ENCODE measurements around the gene CFAP251.

CFAP251 gene

DNA sequence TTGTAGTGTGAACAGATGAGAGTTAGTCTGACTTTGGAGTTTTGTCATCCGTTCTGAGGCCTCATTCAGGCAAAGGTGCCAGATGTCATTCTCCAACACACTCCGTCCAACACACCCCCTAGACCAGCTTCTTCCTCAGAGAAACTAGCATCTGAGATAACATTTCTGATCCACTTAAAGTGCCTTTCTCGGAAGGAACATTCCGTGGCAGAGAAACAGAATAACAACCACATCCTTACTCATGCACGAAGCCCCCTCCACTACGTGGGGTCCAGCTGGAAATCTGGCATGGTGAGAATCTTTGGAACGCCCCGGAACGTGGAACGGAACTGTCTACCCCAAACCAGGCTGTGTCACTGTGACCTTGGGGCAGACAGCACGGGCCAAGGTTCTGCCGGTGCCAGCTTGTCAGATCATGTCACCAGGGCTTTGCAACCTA, 86.3 kb downstream of the CFAP251 start:
- DNase-seq = no peak

DNA sequence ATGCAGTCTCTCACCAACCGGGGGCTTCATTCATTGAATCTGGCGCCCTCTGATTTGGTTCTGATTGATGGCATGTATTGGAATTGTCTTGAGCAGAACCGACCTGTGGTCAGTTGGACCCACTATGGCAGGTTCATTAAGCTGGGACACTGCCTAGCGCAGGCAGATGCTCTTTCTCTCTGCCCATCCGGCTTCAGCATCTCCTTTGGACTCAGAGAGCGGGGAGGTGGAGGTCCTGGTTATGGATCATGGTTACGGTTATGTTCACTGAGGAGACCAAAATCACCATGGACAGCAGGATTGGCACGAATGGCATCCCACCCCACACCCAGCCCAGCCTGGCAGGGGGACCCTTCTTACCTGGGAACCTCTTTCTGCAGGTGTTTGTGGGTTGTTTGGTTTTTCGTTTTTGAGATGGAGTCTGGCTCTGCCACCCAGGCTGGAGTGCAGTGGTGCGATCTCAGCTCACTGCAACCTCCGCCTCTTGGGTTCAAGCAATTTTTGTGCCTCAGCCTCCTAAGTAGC, 86.9 kb downstream of the CFAP251 start:
- DNase-seq = no peak

DNA sequence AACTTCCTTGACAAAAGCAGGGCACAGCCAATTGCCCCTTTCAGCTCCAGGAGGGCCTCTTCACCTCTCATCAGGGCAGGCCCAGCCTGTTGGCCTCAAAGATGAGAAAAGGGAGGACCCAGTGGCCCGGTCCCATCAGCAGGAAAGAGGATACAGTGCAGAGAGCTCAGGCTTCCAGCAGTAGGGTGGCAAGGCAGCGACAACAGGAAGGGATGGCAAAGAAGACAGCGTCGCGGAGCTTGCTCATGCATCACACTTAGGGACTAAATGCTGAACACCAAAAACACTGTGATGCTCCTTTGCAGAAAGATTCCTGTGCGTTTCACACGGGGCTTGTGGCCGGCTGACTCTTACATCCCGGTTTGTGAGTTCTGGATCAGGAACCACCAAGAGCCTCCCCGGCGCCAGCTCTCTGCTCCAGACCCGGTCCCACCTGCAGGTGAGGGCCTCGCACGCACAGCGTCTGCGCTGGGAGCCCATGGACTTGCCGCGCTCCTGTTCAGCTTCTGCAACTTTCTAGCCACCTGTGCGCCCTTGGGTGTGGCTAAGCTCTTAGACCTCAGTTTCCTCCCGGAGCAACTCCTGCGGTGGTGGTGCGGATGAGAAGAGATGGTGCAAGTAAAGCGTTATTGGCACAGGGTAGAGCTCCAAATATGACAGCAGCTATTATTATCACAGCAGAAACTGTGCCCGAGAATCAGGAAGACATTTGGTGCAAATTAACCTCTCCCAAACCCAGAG, 88.0 kb downstream of the CFAP251 start:
- DNase-seq = no peak

DNA sequence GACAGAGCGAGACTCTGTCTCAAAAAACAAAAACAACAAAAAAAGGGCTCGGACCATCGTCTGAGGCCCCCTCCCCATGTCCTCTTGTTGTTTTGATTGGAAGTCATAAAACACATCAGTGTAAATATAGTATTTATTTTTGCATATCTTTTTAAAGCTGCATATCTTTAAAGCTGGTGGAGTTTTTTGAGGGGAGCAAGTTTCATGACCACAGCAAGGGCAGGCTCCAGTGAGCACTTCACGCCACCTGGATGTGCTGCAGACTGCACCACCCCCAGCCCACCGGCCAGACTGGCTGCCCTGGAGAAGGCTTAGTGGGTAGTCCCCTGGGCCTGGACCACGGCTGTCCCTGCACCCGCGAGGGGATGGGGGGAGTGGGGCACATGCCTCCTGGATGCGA, 91.3 kb downstream of the CFAP251 start:
- no peak for DNase-seq

DNA sequence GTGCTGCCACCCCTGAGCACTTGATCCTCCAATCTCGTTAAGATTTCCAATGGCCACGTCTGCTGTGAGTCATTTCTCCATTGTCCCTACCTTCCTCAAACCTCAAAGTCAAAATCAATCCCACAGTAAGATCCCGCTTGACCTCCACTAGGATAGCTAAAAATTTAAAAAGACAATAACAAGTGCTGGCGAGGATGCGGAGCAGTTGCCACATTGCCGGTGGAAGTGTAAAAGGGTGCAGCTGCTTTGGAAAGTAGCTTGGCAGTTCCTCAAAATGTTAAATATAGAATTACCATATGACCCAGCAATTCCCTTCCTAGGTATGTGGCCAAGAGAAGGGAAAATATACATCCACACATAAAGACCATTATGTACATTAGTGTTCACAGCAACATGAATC, 93.8 kb downstream of the CFAP251 start:
- no peak for DNase-seq

DNA sequence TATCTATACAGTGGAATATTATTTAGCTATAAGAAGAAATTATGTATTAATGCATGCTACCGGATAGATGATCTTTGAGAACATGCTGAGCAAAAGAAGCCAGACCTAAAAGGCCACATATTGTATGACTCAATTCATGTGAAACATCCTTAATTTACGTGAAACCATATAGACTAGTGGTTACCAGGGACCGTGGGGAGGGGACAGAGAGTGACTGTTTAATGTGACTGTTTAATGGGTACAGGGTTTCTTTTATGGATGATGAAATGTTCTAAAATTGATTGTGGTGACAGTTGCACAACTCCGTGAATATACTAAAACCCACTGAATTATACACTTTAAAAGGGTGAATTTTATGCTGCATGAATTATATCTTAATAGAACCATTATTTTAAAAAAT, 94.7 kb downstream of the CFAP251 start:
- DNase-seq = no peak

DNA sequence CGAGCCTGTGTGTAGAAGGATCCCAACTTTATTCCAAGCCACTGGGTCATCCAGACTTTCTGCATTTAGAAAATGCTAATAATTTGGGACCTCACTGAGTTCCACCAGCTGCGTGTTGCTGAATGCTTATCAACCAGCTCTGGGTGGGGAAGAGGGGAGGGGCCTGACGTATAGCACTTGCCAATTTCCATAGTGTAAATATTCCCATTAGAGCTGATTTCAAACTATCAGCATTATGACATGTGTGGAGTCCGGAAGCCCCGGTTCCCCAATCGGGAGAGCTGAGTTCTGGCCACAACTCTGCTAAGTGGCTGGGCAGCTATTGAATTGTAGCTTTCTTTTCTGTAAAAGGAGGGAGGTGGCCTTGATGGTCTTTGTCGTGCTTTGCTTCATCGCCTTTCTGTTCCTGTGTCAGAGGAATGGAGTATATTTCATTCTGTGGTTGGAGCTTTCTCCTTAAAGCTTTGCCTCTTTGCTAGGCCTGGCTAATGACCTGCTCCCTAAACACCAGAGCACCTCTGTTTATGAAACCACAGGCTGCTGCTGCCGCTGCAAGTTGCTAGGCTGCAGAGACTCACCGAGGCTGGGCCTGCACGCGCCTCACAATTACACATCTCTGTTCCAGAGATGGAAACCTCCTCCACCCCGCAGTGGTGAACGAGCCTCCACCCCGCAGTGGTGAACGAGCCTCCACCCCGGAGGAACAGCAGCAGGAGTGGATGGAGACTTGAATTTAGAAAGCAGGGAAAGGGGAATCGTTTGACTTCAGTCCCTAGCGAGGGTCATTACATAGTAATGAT, 95.6 kb downstream of the CFAP251 start:
- no peak for DNase-seq

DNA sequence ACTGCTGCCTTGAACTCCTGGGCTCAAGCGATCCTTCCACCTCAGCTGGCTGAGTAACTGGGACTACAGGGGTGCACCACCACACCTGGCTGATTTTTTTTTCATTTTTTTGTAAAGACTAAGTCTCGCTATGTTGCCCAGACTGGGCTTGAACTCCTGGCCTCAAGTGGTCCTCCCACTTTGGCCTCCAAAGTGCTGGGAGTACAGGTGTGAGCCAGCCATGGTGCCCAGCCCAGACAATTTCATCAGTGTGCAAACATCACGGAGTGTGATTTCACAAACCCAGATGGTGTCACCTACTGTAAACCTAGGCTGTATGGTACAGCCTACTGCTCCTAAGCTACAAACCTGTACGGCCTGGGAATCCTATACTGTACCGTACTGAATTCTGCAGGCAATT, 96.4 kb downstream of the CFAP251 start:
- no peak for DNase-seq

DNA sequence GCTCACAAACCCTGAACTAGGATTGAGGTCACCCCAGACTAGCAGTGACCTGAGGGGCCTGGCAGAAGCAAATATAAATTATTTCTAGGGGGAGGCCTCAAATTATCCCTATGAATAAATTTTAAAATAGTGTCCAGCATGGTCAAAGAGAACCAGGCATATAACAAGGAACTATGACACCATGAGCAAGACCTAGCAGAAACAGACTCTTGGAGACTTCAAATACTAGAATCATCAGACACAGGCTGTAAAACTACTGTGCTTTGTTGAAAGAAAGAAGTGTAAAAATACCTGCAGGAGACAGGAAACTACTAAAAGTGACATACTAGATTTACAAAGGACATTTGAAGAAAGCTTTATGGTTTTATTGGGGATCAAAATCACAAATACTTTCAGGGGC, 100.1 kb downstream of the CFAP251 start:
- DNase-seq = no peak

DNA sequence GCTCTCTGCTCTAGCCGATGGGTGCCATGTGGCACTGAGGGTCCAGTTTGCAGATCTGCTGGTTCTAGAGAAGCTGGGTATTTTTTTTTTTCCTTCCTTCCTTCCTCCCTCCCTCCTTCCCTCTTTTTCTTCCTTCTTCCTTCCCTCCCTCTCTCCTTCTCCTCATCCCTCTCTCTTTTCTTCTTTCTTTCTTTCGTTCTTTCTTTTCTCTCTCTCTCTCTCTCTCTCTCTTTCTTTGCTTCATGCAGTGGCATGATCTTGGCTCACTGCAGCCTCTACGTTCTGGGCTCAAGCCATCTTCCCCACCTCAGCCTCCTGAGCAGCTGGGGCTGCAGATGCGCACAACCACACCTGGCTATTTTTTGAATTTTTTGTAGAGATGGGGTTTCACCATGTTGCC, 100.5 kb downstream of the CFAP251 start:
- DNase-seq = no peak

DNA sequence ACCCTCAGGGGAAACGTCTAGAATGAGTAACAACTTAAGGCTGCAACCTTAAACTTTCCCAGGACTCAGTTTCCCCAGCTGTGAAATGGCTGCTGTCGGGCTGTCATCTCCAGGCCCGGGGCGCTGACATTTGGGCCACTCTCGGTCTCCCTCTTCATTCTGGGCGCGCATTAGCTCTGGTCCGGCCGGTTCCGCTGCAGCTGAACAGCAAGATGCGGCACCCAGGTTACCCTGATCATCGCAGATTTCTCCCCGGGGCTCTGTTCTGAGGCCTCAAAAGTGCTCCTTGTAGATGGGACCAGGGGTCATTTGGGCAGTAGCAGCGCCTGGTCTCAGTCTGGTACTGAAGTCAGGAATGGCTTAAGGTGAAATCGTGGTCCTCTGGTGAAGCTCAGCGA, 102.4 kb downstream of the CFAP251 start:
- no peak for DNase-seq

DNA sequence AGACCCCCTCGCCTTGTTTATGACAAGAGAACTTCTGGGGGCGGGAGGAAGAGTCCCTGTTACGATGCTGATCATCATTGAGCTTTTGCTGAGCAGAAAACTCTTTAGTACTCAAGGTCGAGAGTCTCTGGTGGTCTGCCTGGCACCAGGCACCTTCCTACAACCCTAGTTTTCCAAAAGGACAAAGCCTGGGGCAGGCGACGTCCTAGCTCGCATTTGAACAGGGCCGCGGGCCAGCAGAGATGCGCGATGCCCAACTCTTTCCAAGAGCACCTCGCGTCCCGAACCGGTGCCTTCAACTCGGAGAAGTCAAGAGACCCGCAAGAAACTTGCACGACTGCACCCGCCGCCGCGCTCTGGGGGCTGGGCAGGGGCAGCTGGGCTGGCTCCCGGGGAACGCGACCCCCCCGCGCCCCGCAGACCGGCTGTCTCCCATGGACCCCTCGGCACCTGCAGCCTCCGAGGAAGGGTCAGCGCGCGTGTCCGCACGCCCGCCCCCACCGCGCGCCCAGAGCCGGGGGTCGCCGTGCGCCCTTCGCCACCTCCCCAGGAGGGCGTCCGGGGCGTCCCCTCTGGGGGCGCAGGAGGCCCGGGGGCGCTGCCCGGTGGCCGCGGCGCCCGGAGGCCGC, 102.9 kb downstream of the CFAP251 start:
- no peak for DNase-seq

DNA sequence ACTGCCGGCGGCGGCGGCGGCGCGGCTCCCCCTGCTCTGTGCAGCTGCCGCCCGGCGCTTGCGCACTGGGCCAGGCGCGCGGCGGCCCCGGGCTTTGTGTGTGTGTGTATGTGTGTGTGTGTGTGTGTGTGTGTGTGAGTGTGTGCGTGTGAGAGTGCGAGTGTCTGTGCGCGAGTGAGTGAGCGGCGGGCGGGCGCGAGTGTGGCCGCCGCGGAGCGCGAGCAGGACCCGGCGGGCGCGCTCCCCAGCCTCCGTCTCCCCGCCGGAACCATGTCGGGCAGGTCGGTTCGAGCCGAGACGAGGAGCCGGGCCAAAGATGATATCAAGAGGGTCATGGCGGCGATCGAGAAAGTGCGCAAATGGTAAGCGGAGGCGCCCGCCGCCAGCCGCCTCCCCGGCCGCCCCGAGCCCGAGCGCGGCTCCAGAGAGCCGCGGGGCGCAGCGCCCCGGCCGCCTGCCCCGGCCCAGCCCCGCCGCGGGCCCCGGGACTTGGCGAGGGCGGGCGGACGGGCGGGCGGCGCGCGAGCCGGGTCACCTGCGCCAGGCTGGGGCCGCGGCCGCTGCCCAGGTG, 103.5 kb downstream of the CFAP251 start, which contains the start of gene BCL7A:
TSS of gene BCL7A (plus strand) at position 63 of the 571 bp plus-strand sequence. CDS start at position 271, 208 bp downstream.
- DNase-seq = peak in 1 of 2 experiments; percentile 55

DNA sequence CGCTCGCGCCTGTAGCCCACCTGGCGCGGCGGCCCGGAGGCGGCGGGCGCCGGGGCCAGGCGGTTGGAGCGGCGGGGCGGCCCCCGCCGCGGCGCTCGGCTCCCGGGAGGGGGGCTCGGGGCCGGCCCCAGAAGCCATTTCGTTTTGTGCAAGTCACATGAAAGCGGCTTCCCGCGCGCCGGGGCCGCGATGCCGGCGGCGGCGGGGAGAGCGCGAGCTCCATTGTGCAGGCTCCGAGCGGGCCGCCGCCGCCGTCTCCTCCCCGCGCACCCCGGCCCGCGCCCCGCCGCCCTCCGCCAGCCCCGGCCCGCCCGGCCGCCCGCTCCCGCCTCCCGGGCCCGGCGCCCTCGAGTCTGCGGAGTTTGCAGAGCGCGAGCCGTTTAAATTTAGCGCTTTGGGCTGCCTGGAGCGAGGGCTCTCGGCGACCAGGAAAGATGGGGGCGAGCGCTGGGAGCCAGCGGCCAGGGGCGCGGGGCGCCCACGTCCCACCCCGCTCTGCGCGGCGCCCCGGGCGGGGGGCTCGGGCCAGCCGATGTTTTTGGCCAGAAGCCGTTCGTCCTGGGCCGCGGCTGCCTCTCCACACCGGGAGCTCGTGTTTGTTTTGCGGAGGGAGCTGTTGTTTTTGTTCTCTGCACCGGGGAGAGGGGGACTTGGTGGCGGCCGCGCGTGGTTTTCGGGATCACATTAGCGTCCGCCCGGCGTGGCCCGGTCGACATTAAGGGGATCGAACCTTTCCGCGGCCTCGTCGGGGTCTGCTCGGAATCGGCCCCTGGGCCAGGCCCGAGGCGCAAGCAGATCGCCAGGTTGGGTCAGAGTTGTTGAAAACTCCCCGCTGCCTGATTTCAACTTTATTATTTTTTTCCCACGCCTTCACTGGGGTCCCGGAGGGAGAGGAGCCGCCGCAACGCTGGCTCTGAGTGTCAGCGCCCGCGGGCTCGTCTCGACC, 104.3 kb downstream of the CFAP251 start:
- DNase-seq = peak in 1 of 2 experiments; percentile 6

DNA sequence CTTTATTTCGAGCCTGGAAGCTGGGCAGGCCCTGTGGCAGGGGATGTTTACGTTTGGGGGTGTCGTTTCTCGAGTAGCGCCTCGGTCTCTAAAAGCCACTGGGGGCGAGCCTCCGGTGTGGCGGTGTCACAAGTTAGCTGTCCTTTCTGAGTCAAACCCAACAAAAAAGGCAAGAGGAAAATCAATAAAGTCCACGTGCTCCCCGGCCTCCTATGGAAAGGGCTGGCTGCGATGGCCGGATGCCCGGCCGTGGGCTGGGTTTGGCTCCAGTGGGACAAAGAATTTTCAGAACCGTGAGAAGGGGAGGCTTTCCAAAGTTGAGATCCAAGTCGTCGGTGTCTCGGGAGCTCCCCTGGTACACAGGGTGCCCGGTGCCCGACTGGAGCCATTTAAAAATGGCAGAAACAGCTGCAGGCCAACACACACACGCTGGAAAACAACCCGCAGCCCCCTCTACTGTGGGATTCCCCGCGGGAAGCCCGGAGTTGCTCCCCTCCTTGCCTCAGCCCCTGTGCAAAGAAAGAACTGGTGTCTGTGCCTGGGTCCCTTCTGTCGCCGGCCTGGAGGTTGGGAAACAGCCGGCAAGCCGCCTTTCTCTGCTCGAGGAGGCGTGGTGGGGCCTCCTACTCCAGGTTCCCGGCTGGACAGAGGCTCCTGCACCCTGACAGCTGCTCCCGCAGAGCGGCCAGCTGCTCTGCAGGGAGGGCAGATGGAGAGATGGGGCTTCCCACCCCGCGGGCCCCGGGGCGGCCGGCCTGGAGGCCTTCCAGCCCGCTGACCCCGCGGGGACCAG, 105.1 kb downstream of the CFAP251 start:
- DNase-seq = peak in 1 of 2 experiments; percentile 72

DNA sequence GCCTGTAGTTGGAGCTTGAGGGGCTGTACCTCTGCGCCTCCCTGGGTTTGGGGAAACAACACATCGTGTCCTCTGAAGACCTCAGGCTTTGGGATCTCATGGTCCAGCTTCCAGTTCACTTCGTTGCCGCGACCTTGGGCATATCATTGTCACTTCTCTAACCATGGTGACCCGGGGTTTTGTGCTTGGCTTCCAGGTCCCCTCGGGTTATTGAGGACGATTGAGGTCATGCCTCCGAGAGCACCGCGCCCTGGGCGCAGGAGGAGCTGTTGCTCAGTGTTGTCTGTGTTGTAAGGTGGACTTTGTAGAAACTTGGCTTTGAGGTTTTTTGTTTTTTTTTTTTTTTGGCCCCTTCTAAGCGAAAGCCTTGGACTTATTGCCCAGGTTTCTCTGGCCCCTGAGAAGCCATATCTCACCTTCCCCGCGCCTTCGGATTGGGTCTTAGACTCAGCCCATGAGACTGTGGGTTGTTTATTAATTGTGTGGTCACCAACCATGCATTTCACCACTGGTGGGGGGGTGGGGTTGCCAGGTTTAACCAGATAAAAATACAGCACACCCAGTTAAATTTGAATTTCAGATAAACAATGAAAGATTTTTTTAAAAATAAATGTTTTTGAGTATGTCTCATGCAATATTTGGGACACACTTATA, 105.9 kb downstream of the CFAP251 start:
- DNase-seq = no peak

DNA sequence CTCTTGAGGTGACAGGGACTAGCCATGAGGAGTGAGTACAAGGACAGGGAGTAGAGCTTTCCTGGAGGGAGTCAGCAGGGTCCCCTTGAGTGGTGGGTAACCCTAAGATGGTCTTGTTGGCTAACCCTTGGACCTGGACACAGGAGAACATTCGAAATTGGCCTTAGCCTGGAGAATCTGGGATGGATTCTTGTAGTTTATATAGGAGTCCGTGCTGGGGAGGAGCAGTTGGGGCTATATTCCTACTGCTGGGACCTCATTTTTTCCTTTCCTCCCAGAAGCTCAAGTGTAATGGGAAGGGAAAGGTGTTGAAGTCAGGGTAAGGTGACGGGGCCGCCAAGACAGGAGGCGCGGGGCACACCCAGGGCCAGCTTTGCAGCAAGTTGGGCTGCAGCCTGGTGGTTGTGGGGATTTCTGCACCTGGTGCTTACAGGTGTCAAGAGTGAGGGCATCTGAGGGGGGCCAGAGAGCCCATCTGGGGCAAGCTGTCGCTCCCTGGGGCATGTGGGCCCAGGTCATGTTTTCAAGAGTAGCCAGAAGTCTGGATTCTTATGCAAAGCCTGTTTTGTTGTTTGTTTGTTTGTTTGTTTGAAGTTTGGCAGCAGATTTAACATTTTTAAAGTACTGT, 108.4 kb downstream of the CFAP251 start:
- DNase-seq = no peak

DNA sequence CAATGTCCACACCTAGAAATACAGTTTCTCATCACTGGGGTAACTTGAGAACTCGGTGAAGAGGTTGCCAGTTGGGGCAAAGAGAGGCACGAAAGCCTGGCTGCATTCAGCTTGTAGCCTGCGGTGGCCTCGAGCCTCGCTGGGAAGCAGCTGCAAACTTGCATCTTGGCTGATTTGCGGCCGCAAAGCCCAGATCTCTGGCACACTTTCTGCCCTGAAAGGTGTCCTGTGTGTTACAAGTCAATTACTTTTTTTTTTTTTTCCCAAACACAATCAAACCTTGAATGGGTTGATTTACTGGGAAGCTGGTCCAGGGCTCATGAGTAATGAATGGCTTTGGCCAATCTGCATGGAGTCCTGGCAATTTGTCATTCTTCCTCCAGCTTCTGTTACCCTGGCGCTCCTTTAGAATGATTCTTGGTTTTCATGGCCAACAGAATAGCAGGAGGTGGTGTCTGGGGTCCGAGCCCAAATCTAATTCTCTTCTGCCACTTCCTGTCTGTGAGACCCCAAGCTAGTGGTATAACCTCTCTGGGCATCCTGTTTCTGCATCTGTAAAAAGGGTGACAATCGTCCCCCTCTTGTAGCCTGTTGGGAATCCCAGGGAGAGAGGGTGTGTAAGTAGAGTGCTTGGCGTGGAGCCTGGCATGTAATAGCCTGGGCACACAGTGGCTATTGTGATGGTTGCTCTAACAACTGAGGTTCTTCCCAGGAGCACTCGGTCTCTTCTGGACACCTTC, 109.9 kb downstream of the CFAP251 start:
- peak; percentile 54 to 74 for DNase-seq

DNA sequence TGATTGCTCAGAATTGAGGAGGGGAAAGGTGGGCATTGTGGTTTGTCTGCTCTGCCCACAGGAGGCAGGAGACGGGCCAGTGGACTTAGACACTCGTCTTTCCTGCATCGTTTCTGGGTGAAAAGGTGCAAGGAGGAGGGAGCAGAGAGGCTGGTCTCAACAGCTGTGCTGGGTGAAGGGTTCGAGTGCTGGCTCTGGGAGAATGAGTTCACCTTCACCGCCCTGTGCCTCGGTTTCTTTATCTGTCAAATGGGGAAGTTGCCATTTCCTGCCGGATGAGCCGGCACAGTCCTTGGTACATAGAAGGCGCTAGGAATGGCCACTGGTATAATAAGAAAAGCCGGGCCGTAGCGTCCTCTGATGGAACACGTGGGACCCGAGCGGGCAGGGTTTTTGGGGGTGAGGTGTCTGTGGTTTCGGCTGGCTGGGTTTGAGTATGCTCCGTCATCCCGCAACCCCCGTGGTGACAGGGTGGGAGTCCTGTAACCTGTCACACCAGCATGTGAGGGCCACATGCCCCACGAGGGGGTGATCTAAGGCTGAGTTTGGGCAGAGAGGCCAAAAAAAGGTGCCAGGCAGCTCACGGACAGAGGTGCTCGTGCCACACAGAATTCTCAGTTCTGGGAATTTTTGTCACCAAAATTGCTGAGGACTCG, 110.6 kb downstream of the CFAP251 start:
- DNase-seq = no peak
